ENCODE data around the gene TANK. TPM values are rescaled to one million over a fixed set of nuclear protein-coding genes. Genes with fewer than 3 reads are reported as not detected.

TANK gene
- total and polyA plus RNA-seq, 2 donors from 2014 or later, result 21.2 to 56.1 TPM

GRCh38 chr2:161239326-161240109, 79.3 kb downstream of the TANK start:
- no peak for TF ChIP-seq CTCF (IDR thresholded peaks at IDR 0.05; ENCODE audit: borderline replicate concordance, extremely low read depth, insufficient read depth)

GRCh38 chr2:161241894-161242293, 81.7 kb downstream of the TANK start:
- no peak for TF ChIP-seq CTCF (IDR thresholded peaks at IDR 0.05; ENCODE audit: borderline replicate concordance, extremely low read depth, insufficient read depth)
- H3K4me3 ChIP-seq (ENCODE audit: low read length in 3 of 3), result no peak overlapping the region
- H3K9me3 ChIP-seq (ENCODE audit: control insufficient read depth in 2 of 3, insufficient read depth in 1 of 3, low read length in 3 of 3), result no peaks in the 10 kb centered on the region
- FAIRE-seq (no peak), DNase-seq (no peak)
- intact Hi-C loops (cut with DNase I), result no loop called here
- no peak overlapping the region for H3K27ac ChIP-seq (ENCODE audit: low read depth in 2 of 2, low read length in 2 of 2)
- no peaks in the 10 kb centered on the region for H3K4me1 ChIP-seq (ENCODE audit: control insufficient read depth in 2 of 3, insufficient read depth in 2 of 3, low read depth in 1 of 3, low read length in 3 of 3)
- H3K27me3 ChIP-seq (ENCODE audit: control insufficient read depth, insufficient read depth, low read length), result peaks cover 3% of the 10 kb centered on the region
- H3K36me3 ChIP-seq (ENCODE audit: control insufficient read depth in 2 of 3, insufficient read depth in 3 of 3, low read length in 3 of 3), result no peaks in the 10 kb centered on the region
- no peak overlapping the region for H3K9ac ChIP-seq (ENCODE audit: low read length in 3 of 3)

More at GRCh38 chr2:161239326-161240109, 79.3 kb downstream of the TANK start:
- Histone ChIP-seq H3K4me3 (ENCODE audit: low read length in 3 of 3) (no peak overlapping the region), H3K36me3 (ENCODE audit: control insufficient read depth in 2 of 3, insufficient read depth in 3 of 3, low read length in 3 of 3) (no peaks in the 10 kb centered on the region), H3K9ac (ENCODE audit: low read length in 3 of 3) (no peak overlapping the region), H3K4me1 (ENCODE audit: control insufficient read depth in 2 of 3, insufficient read depth in 2 of 3, low read depth in 1 of 3, low read length in 3 of 3) (no peaks in the 10 kb centered on the region), H3K27me3 (ENCODE audit: control insufficient read depth, insufficient read depth, low read length) (no peaks in the 10 kb centered on the region), H3K27ac (ENCODE audit: low read depth in 2 of 2, low read length in 2 of 2) (no peak overlapping the region), H3K9me3 (ENCODE audit: control insufficient read depth in 2 of 3, insufficient read depth in 1 of 3, low read length in 3 of 3) (no peaks in the 10 kb centered on the region)
- FAIRE-seq (no peak), DNase-seq (peak in 1 of 5 donors; percentile 72)
- intact Hi-C loops (cut with DNase I), result no loop called here

GRCh38 chr2:161243312-161243711, 83.1 kb downstream of the TANK start:
- no peaks in the 10 kb centered on the region for H3K9me3 ChIP-seq (ENCODE audit: control insufficient read depth in 2 of 3, insufficient read depth in 1 of 3, low read length in 3 of 3)
- DNase-seq, result no peak
- intact Hi-C loops (cut with DNase I), result no loop called here
- no peak overlapping the region for H3K9ac ChIP-seq (ENCODE audit: low read length in 3 of 3)
- peaks cover 3% of the 10 kb centered on the region for H3K27me3 ChIP-seq (ENCODE audit: control insufficient read depth, insufficient read depth, low read length)
- H3K4me3 ChIP-seq (ENCODE audit: low read length in 3 of 3), result no peak overlapping the region
- no peak for TF ChIP-seq CTCF (IDR thresholded peaks at IDR 0.05; ENCODE audit: borderline replicate concordance, extremely low read depth, insufficient read depth)
- H3K36me3 ChIP-seq (ENCODE audit: control insufficient read depth in 2 of 3, insufficient read depth in 3 of 3, low read length in 3 of 3), result no peaks in the 10 kb centered on the region
- no peaks in the 10 kb centered on the region for H3K4me1 ChIP-seq (ENCODE audit: control insufficient read depth in 2 of 3, insufficient read depth in 2 of 3, low read depth in 1 of 3, low read length in 3 of 3)
- H3K27ac ChIP-seq (ENCODE audit: low read depth in 2 of 2, low read length in 2 of 2), result no peak overlapping the region
- FAIRE-seq, result no peak

Measured in kidney (tissue), 14 donors.